T-helper 17 cell (primary cell): ENCODE results near the gene BCL2. TPM values are rescaled to one million over a fixed set of nuclear protein-coding genes. Genes with fewer than 3 reads are reported as not detected.

Experiments
- ATAC-seq: fragments of 150-1000 bp; cut with Tn5 transposase; 2 replicates; pipeline ENCODE4 v1.10.0; 2021; ENCODE audit warnings: mild to moderate bottlenecking, moderate library complexity
- DNase-seq, 3 donors: peaks; one replicate each; pipeline versions ENCODE4 v3.0.0 to v3.0.0-alpha.2; 2020 to 2021
- H3K9me3 ChIP-seq: one replicate; pipeline ENCODE4 v1.7.0; 2013; ENCODE audit warnings: low read length, mild to moderate bottlenecking; ENCODE audit not compliant: control insufficient read depth, poor library complexity, severe bottlenecking
- H3K27ac Mint-ChIP-seq: one replicate; pipeline ENCODE4 v1.8.0; 2022; ENCODE audit warnings: mild to moderate bottlenecking, moderate library complexity, mixed read lengths
- H3K27me3 Mint-ChIP-seq: one replicate; pipeline ENCODE4 v1.8.0; 2022; ENCODE audit warnings: mixed read lengths
- H3K36me3 Mint-ChIP-seq: one replicate; pipeline ENCODE4 v1.8.0; 2022; ENCODE audit warnings: low read depth, mixed read lengths
- H3K4me1 Mint-ChIP-seq: one replicate; pipeline ENCODE4 v1.8.0; 2022; ENCODE audit warnings: mild to moderate bottlenecking, mixed read lengths
- H3K4me3 Mint-ChIP-seq: one replicate; pipeline ENCODE4 v1.8.0; 2022; ENCODE audit warnings: mild to moderate bottlenecking, moderate library complexity, mixed read lengths
- total RNA-seq, 4 donors: library from RNA in 2 of 4; stranded (reverse) in 2 of 4; gene quantifications; one replicate each; pipeline ENCODE4 v1.2.3 and lab custom pipeline; 2022 to 2026

Gene BCL2
- total RNA-seq, 2 donors from 2014 or later, result 134 to 136 TPM

DNA sequence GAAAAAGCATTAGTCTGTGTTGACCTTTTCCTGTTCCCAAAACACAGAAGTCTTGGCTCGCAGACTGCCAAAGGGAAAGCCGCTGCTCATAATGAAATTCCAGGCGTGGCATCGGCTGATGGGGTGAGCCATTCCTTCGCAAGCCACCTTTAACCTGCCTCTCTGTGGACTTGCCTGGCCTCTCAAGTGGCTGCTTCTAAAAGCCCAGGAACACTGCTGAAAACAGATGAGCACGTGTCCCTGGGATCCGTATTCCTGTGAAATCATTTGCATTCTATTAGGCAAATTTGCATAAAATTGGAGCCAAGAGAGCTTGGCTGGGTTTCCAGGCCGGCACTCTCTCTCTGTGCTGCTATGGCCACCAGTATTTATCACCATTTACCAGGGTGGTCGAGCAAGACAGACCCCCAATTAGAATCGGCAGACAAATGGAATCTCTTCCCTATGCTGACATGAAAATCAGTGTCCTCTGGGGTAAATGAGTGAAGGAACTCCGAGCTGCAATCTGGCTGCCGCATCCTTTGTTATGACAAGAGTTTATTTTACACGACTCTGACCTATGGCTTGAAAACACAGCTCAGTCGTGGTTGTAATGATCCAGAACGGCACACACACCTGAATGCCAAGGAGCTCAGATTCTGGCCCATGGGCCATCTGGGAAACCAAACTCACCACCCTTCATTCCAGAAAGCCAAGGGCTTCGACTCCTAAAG is 21.7 kb downstream of the BCL2 start:
- Mint-ChIP-seq H3K27ac (peak overlapping the region; percentile 93), H3K4me1 (peaks cover 63% of the 10 kb centered on the region), H3K27me3 (no peaks in the 10 kb centered on the region), H3K36me3 (peaks cover 10% of the 10 kb centered on the region), H3K4me3 (peak overlapping the region; percentile 85)
- DNase-seq, result no peak
- no peaks in the 10 kb centered on the region for H3K9me3 ChIP-seq
- ATAC-seq, result no peak

DNA sequence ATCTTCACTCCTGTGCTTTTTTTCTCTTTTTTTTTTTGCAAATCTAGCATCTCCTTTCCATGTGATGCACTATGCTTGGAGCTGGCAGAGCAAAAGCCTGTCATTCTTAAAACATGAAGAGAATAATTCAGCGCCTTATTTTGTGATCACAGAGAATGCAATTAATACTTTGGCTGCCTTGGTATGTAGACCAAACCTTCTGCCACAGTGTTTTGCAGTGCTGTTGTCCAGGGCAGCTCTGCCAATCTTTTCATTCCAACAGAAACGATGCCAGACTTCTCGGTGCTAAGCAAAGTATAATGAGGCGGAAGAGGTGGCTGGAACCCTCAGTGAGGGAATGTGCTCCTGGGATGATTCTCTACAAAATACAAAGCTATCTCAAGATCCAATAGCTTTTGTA is 25.6 kb downstream of the BCL2 start:
- no peak for DNase-seq
- Mint-ChIP-seq H3K4me1 (peaks cover 62% of the 10 kb centered on the region), H3K27ac (no peak overlapping the region), H3K27me3 (no peaks in the 10 kb centered on the region), H3K4me3 (no peak overlapping the region), H3K36me3 (peaks cover 6% of the 10 kb centered on the region)
- ATAC-seq, result no peak
- H3K9me3 ChIP-seq, result no peaks in the 10 kb centered on the region

DNA sequence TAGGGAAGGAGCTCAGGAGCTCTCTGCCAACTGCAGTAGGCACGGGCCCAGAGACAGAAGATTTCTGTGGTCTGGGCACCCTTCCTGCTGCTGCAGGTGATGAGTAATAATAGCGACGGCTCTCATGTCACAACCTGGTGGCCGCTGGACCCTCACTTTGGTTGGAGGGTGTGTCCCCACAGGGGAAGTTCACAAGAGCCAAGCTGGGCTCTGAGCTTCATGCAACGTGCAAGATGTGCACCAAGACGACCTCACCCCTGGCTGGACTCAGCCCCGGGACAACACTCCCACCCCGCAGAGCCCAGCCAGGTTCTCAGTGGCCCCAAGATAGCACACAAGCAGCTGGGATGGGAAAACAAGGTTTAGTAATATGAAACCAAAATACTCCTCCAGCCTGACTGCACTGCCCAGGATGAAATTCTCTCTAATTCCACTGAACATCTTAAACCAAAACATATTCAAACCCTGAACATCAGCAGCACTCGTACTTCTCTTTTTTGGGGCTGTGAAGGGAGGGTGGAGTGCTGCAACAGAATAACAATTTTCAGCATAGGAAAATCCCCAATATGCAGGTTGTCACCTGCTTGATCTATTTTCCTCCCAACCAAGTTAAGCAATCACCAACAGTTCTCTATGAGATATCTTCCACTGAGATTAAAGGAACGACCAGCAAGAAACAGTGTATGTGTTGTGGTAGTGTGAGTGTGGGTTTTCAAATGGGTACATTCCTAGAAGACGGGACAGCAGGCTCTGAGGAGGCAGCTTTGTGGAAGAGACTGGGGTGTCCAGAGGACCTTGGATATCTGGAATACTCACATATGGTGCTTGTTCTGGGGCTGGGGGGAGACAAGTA is 26.5 kb downstream of the BCL2 start:
- no peaks in the 10 kb centered on the region for H3K9me3 ChIP-seq
- DNase-seq (no peak), ATAC-seq (peak; percentile 56)
- Mint-ChIP-seq H3K4me3 (no peak overlapping the region), H3K27me3 (no peaks in the 10 kb centered on the region), H3K27ac (no peak overlapping the region), H3K36me3 (peaks cover 6% of the 10 kb centered on the region), H3K4me1 (peaks cover 53% of the 10 kb centered on the region)

DNA sequence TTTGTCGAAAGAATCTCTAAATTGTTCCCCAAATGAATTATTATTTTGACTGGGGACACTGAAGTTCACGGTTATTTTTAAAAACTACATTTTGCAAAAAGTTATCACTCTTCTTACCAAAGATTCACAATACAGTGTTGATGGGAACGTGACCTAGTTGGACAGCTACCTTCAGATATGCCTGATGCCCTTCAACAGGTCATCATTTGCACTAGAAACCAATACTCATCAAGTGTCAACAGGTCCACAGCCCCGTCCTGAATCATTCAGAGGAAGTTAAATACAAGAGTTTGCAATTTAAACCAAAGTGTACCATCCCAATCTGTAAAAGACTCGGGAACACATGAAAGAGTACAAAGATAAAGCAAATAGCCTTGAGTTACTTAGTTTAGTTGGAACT is 28.3 kb downstream of the BCL2 start:
- DNase-seq (no peak), ATAC-seq (peak; percentile 51)
- H3K9me3 ChIP-seq, result no peaks in the 10 kb centered on the region
- peaks cover 54% of the 10 kb centered on the region for H3K4me1 Mint-ChIP-seq
- H3K36me3 Mint-ChIP-seq, result peaks cover 8% of the 10 kb centered on the region
- no peak overlapping the region for H3K27ac Mint-ChIP-seq
- H3K27me3 Mint-ChIP-seq, result no peaks in the 10 kb centered on the region
- no peak overlapping the region for H3K4me3 Mint-ChIP-seq

DNA sequence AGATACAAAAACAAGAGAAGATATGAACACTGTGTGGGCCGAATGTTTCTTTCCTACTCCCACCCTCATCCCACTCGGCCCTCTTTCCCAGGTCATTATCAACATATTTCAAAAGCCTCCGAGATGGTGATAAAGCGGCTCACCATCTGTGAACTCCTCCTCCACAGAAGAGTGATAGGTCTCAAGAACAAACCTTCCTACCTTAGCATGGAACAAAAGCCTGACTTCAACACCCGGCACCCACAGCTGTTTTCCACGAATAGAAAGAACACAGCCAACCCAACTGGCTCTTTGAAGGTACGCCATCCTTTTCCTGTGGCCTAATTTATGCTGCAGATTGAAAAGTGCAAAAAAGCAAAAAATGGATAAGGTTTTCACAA is 28.8 kb downstream of the BCL2 start:
- peaks cover 57% of the 10 kb centered on the region for H3K4me1 Mint-ChIP-seq
- no peaks in the 10 kb centered on the region for H3K27me3 Mint-ChIP-seq
- peak in 2 of 3 donors; percentile 14 to 15 for DNase-seq
- H3K27ac Mint-ChIP-seq, result no peak overlapping the region
- H3K9me3 ChIP-seq, result no peaks in the 10 kb centered on the region
- H3K36me3 Mint-ChIP-seq, result peaks cover 10% of the 10 kb centered on the region
- peak; percentile 82 for ATAC-seq
- no peak overlapping the region for H3K4me3 Mint-ChIP-seq

DNA sequence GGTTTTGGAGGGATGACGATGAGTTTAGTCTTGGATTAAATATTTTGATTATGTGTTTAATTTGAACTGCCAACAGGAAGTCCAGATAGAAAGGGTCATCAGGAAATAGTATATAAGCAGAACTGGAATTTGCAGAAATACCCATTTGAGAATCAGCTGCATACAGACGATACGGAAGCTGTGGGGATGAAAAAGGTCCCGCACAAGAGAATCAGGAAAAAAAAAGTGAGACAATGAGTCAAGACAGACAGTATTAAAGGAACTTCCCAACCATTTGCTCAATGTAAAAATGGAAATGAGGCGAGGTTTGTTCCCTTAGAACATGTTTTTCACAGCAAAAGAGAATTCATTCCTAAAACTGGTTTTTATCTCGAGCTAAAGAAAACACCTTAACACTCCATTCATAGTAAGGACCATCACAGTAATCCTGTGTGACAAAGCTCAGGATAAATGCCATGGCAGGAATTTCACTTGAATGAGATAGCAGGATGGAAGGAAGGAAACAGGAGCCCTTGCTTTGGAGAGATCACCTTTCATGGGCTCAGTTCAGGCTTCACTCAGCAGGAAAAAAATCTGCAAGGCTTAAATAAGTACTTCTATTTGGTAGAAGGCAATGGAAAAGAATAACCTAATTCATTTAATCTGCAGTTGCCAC is 29.3 kb downstream of the BCL2 start:
- H3K4me1 Mint-ChIP-seq, result peaks cover 57% of the 10 kb centered on the region

DNA sequence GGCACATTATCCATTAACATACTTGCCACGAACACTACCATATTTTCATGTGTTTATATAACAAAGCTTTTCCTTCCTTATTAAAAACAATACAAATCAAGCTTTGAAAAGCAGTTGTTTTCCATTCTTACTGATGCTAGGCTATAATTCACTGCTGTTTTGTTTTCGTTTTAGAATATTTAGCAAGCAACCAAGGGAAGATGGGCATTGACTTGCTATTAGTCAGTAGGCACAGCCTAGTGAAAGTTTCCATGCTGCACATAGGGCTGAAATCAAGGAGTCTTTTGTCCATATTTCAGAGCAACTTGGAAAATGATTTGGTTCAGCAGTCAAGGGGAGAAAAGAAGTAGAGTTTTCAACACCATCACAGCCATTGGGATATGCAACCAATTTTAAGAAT is 31.3 kb downstream of the BCL2 start:
- ATAC-seq (no peak), DNase-seq (no peak)
- peaks cover 6% of the 10 kb centered on the region for H3K36me3 Mint-ChIP-seq
- H3K27ac Mint-ChIP-seq, result no peak overlapping the region
- H3K4me1 Mint-ChIP-seq, result peaks cover 55% of the 10 kb centered on the region
- H3K27me3 Mint-ChIP-seq, result no peaks in the 10 kb centered on the region
- H3K4me3 Mint-ChIP-seq, result no peak overlapping the region
- no peaks in the 10 kb centered on the region for H3K9me3 ChIP-seq

More for the DNA sequence above, 29.3 kb downstream of the BCL2 start:
- DNase-seq (no peak), ATAC-seq (no peak)
- Mint-ChIP-seq H3K27me3 (no peaks in the 10 kb centered on the region), H3K4me3 (no peak overlapping the region), H3K36me3 (peaks cover 7% of the 10 kb centered on the region), H3K27ac (no peak overlapping the region)
- no peaks in the 10 kb centered on the region for H3K9me3 ChIP-seq

DNA sequence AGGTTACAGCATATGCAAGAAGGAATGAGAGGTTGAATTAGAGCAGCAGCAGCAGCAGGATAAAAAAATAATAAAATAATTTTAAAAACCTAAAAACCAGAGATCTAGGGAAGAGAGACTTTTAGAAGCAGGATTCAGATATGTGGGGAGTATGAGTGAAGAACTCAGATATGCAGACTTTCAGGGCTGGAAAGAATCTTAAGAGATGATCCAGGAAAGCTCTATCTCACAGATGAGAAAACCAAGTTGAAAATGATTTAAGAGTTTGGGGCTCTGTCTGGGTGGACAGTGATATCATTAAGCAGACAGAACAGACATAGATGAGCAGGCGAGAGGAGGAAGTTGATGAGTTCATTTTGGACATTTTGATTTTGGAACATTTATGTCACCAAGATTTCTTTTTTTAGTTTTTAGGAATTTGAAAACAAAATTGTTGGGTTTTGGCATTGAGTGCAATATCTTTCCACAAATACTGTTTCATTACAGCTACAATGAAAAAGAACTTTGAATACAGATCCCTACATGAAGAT is 31.8 kb downstream of the BCL2 start:
- no peak for ATAC-seq
- Mint-ChIP-seq H3K27me3 (no peaks in the 10 kb centered on the region), H3K27ac (no peak overlapping the region), H3K4me3 (no peak overlapping the region), H3K36me3 (peaks cover 4% of the 10 kb centered on the region), H3K4me1 (peaks cover 49% of the 10 kb centered on the region)
- DNase-seq, result no peak
- H3K9me3 ChIP-seq, result no peaks in the 10 kb centered on the region

DNA sequence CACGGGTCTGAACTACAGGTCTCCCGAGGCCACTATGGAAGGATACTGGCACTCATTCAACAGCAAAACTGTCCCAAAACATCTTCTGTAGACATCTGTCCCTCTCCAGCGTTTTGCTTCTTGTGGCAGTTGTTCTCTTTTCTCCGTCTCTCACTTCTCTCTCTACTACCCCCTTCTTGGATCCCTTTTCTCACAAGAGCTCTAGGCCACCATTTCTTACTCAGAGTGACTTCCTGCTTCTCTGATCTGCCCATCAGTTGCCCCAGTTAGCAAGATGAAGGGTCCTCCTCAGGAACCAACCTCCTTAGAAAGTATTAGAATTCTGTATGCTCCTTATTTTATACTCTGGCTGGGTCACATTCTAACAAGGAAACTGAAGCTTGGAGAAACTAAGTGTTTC is 32.6 kb downstream of the BCL2 start:
- H3K27ac Mint-ChIP-seq, result no peak overlapping the region
- peaks cover 44% of the 10 kb centered on the region for H3K4me1 Mint-ChIP-seq
- ATAC-seq, result no peak

DNA sequence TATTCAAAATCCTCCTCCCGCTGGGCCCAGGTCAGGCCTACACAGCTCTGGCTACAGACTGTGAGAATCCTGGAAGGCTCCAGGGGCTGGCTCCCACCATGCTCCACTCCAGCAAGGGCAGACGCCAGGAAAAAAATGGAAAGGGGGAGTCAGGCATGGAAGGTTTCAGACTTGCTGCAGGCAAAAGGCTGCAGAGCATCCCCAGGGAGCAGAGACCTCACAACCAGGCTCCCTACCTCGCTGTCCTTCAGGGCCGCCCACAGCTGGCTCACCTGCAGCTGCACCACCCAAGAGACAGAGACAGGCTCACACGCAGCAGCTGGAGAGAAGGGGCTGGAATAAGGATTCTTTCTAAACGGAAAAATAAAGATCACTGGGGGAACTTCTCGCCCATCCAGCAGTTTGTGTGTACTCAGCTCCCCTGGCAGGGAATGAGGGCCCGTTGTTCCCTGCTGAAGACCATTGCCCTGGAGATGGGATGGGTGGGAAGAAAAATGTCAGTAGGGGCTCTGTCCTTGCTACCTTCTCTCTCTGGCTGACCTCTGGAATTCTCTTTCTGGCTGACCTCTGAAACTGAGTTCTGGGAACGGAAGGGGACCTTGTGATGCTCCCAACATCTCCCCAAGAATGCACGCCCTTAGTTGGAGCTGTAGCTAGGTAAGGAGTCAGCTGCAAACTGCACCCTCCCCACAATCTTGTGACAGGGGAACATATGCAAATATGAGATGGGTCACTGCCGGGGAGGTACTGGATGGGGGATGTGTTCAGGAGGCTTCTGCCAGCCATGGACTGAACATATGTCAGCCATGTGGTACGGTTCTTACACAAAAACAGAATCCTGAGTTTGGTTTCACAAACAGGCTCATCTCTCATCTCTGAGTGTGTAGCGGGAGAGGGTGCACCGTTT is 34.5 kb downstream of the BCL2 start:
- H3K36me3 Mint-ChIP-seq, result peaks cover 7% of the 10 kb centered on the region
- DNase-seq (no peak), ATAC-seq (peak; percentile 67)
- H3K9me3 ChIP-seq, result no peaks in the 10 kb centered on the region
- H3K4me1 Mint-ChIP-seq, result peaks cover 37% of the 10 kb centered on the region
- H3K27me3 Mint-ChIP-seq, result no peaks in the 10 kb centered on the region
- peak overlapping the region; percentile 61 for H3K4me3 Mint-ChIP-seq
- no peak overlapping the region for H3K27ac Mint-ChIP-seq

More for the DNA sequence above, 32.6 kb downstream of the BCL2 start:
- no peaks in the 10 kb centered on the region for H3K9me3 ChIP-seq
- Mint-ChIP-seq H3K4me3 (no peak overlapping the region), H3K27me3 (no peaks in the 10 kb centered on the region), H3K36me3 (peaks cover 4% of the 10 kb centered on the region)
- DNase-seq, result no peak

DNA sequence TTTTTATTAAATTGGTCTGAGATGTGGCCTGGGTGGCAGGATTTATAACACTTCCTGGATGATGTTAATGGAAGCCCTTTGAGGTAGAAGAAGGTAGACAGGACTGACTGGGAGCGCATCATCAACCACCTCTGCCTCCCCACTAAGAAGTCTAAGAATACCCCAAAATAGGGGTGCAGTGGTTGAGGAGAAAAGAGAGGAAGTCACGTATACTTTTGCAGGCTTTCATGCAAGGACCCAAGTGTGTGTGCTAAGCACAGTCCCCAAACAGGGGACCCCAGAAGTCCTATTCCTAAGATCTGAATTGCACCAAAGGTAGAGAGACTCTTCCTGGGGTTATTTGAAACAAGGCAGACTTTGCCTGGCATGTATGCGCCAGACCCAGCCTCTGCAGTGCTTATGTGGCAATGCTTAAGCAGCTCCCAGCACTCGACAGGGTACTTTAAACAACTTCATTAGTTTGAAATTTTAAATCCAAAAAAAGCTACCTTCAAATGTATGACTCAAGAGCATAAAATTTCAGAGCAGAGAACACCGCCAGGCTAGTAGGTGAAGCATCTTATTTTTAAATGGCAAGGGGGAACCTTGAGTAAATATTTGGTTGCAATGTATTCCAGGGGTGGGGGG is 35.3 kb downstream of the BCL2 start:
- Mint-ChIP-seq H3K4me1 (peaks cover 37% of the 10 kb centered on the region), H3K4me3 (peak overlapping the region; percentile 32), H3K36me3 (peaks cover 10% of the 10 kb centered on the region)

More for the DNA sequence above, 35.3 kb downstream of the BCL2 start:
- H3K9me3 ChIP-seq, result no peaks in the 10 kb centered on the region
- DNase-seq, result no peak
- no peak for ATAC-seq
- no peak overlapping the region for H3K27ac Mint-ChIP-seq
- no peaks in the 10 kb centered on the region for H3K27me3 Mint-ChIP-seq
